Measurements from ENCODE around the gene USE1.
"Not testable (repeated sequence)": the region's sequence is repeated elsewhere in the genome, so short reads cannot be mapped to it uniquely, and the experiment has no call there.

The USE1 gene

GRCh38 chr19:17180997-17181702 lies 34.0 kb upstream of the USE1 start:
- DNase-seq (ENCODE audit: low read depth): no peak
- no peak overlapping the region for H3K4me3 ChIP-seq (ENCODE audit: low read depth, low read length)
- in situ Hi-C loops (cut with HindIII; ENCODE audit: low sequenced_read_pairs): no loop called here
- TF ChIP-seq CTCF (IDR thresholded peaks at IDR 0.05; ENCODE audit: low read depth, low read length, missing control alignments): no peak

- TF ChIP-seq CTCF (IDR thresholded peaks at IDR 0.05; ENCODE audit: low read depth, low read length, missing control alignments): peak; percentile 6
- no peak for DNase-seq (ENCODE audit: low read depth)
- in situ Hi-C loops (cut with HindIII; ENCODE audit: low sequenced_read_pairs): no loop called here
- H3K4me3 ChIP-seq (ENCODE audit: low read depth, low read length): no peak overlapping the region
These were observed 31.8 kb upstream of the USE1 start for GRCh38 chr19:17183271-17183761.

- in situ Hi-C loops (cut with HindIII; ENCODE audit: low sequenced_read_pairs): no loop called here
- DNase-seq (ENCODE audit: low read depth): no peak
- TF ChIP-seq CTCF (IDR thresholded peaks at IDR 0.05; ENCODE audit: low read depth, low read length, missing control alignments): no peak
- no peak overlapping the region for H3K4me3 ChIP-seq (ENCODE audit: low read depth, low read length)
These were observed 31.3 kb upstream of the USE1 start for GRCh38 chr19:17183858-17184321.

GRCh38 chr19:17184371-17184841 lies 30.8 kb upstream of the USE1 start:
- no peak for DNase-seq (ENCODE audit: low read depth)
- TF ChIP-seq CTCF (IDR thresholded peaks at IDR 0.05; ENCODE audit: low read depth, low read length, missing control alignments): no peak
- in situ Hi-C loops (cut with HindIII; ENCODE audit: low sequenced_read_pairs): no loop called here
- no peak overlapping the region for H3K4me3 ChIP-seq (ENCODE audit: low read depth, low read length)

GRCh38 chr19:17185590-17185989 lies 29.6 kb upstream of the USE1 start:
- no peak for TF ChIP-seq CTCF (IDR thresholded peaks at IDR 0.05; ENCODE audit: low read depth, low read length, missing control alignments)
- DNase-seq (ENCODE audit: low read depth): no peak
- in situ Hi-C loops (cut with HindIII; ENCODE audit: low sequenced_read_pairs): no loop called here
- H3K4me3 ChIP-seq (ENCODE audit: low read depth, low read length): no peak overlapping the region

- H3K4me3 ChIP-seq (ENCODE audit: low read depth, low read length); DNase-seq (ENCODE audit: low read depth); in situ Hi-C loops (cut with HindIII; ENCODE audit: low sequenced_read_pairs): not testable (repeated sequence)
These were observed 23.4 kb upstream of the USE1 start for GRCh38 chr19:17191736-17192135.

- no peak for DNase-seq (ENCODE audit: low read depth)
- in situ Hi-C loops (cut with HindIII; ENCODE audit: low sequenced_read_pairs): no loop called here
- H3K4me3 ChIP-seq (ENCODE audit: low read depth, low read length): no peak overlapping the region
- no peak for TF ChIP-seq CTCF (IDR thresholded peaks at IDR 0.05; ENCODE audit: low read depth, low read length, missing control alignments)
These were observed 22.4 kb upstream of the USE1 start for GRCh38 chr19:17192751-17193150.

All from astrocyte of the cerebellum (primary cell).